ENCODE results near the gene PEAR1.

- TF ChIP-seq POLR2AphosphoS5 (IDR thresholded peaks at IDR 0.05; ENCODE audit: borderline replicate concordance, low read depth, low read length) (no peak), EZH2 (IDR thresholded peaks at IDR 0.05) (no peak)
Measured at GRCh38 chr1:156956333-156956732, 62.8 kb downstream of the PEAR1 start.
